Endothelial cell of hepatic sinusoid (primary cell): ENCODE measurements around the gene FKBP11.

Experiments
- in situ Hi-C: cut with HindIII; loops from 2 replicates; pipeline ENCODE4 v1.10.0; 2017; ENCODE audit warnings: low sequenced_read_pairs

FKBP11 gene

DNA sequence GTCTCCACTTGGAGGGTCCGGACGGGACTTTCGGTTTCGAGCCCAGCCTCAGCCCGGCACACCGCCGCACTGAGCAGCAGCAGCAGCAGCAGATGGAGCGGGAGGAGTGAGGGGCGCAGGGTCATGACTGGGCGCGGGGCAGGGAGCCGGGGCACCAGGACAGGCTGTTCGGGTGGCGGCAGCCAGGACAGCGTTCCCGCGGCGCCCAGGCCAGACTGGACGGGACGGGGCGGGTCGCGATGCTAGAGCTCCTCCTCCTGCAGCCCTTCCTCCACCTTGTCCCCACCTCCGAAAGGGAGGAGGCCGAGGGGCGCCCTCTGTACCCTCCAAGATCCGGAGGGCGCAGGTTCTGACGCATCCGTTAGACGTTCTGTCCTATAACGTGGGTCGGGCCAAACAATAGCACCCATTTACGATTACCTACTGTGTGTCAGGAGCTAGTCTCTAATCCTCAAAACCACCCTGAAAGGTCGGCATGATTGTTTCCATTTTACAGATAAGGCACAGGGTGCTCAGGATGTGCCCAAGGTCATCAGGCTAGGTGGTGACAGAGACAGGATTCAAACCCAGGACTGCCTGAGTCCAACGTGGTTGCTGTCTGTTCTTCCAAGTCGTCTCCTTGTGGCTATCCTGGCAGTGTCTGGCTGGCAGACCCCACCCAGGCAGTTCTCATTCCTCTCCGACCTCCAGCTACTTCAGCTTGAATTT is at the start of gene FKBP11:
TSS of gene FKBP11 (minus strand) at position 189 of the 708 bp plus-strand sequence. CDS start at position 125, 64 bp downstream.
- in situ Hi-C loops = no loop called here

DNA sequence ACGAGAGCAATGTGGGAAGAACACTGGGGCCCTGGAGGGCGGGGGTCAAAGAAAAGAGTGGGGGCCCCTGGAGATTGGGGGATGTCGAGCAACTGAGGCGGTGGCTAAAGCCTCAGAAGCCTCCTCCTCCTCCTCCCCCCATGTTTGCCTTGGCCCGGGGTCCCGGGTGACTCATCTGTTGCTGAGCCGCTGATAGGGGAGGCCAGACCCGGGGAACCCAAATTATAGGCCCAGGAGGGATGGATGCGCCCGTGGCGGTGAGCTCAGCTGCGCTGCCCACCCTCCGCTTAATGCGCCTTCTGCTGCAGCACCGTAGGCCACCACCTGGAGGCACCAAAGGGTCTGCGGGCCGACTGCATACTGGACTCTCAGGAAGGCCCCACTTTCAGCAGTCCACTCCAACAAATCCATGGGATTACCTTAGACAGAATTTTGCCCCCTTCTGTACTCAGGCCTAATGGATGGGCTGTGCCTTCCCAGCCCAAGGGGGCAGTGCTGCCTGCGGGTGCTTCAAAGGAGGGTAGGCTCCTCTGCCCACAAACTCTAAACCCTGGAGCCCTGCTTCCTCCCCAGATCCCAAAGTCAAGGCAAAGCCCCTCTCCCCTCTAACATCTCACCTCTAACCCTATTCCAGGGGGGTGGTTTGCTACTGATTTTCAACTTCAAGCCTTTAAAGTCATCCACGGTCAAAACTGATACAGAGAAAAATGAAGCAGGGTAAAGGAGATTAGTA is 48.8 kb upstream of the FKBP11 start:
- in situ Hi-C loops = no loop called here

DNA sequence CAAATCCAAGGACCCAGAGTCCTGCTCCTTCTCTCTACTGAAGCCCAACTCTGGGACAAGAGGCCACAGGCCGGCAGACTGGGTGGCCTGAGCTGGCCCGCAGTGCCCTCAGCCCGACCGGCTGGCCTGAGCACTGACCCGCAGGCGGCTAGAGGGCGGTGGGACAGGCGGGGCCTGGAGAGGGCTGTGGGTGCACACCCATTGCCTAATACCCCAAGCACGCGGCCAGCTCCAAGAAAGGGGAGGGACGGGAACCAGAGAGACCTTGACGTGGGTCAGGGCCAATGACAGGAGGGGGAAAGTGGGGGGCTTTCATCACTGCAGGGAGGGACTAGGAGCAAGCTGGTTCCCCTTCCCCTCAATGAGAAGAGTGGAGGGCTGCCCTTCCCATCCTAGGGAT is 48.2 kb upstream of the FKBP11 start:
- in situ Hi-C loops = no loop called here

GRCh38 chr12:48972952-48973483 is 47.7 kb upstream of the FKBP11 start:
- in situ Hi-C loops = no loop called here

DNA sequence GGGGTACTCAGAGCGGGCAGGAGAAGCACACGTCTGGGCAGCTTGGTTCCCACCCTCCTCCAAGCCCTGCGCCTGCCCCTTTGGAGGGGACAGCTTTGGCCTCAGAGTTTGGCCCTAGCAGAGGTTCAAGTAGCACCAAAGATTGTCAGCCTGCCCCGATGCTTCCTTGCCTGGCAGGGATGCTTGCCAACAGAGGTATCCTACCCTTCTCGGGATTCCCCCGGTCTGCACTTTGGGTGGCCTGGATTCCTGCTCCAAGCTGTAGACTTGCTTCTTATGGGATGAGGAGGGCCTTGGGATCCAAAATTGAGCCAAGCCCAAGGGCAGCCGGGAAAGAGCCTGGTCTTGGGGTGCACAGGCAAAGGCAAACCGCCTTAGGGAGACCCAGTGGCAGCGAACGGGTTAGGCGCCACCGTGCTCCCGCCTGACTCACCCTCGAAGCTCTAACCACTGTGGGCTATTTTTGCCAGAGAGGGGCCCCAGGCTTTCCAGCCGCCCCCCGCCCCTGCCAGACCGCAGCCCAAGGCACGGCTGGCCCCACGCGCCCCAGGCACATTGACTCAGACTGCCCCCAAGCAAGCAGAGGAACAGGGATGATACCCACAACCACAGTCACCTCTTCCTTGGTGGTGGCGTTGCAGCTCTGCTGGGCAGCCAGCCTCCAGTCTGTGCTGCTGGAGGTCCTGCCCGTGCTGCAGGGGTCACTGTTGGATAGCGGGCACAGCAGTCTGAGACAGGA is 47.1 kb upstream of the FKBP11 start:
- in situ Hi-C loops = no loop called here

- in situ Hi-C loops = no loop called here
These were observed 45.5 kb upstream of the FKBP11 start for GRCh38 chr12:48970702-48971334.

GRCh38 chr12:48969833-48970701 is 44.8 kb upstream of the FKBP11 start:
- in situ Hi-C loops = loop anchor here (5.0 kb wide), 1 partner anchor 32 kb away; no protein-coding TSS in a partner anchor

DNA sequence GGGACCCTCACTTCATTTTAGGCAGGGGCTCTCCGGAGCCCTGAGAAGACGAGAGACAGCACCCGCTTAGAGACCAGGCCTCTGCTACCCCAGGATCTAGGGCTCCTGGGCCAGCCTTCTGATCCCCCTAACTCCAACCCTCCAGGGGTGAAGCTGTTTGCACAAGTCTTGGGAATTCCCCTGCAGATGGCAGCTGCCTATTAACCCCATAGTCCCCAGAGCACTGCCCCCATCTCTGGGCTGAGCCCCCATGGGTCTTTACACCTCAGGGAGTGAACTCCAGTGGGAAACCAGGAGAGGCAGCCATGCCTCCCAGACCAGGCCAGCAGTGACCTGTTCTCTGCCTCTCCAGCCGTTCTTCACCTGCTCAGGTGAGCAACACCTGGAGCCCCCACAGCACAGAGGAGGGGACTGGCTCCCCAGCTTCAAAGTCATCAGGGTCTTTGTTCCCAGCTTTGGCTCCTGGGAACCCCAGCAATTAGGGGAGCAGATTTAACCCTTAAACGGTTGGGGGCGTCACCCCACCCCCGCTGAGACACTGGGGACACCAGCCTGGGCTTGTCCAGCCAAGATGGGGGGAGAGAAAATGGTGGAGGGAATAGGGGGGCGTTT is 44.0 kb upstream of the FKBP11 start:
- in situ Hi-C loops = loop anchor here (5.0 kb wide), 1 partner anchor 33 kb away; no protein-coding TSS in a partner anchor

- in situ Hi-C loops = loop anchor here (5.0 kb wide), 1 partner anchor 34 kb away; no protein-coding TSS in a partner anchor
These were observed 43.2 kb upstream of the FKBP11 start for GRCh38 chr12:48968467-48968866.

GRCh38 chr12:48967991-48968390 is 42.7 kb upstream of the FKBP11 start:
- in situ Hi-C loops = loop anchor here (5.0 kb wide), 1 partner anchor 34 kb away; no protein-coding TSS in a partner anchor

GRCh38 chr12:48966177-48966895 is 41.0 kb upstream of the FKBP11 start:
- in situ Hi-C loops = loop anchor here (5.0 kb wide), 1 partner anchor 36 kb away; no protein-coding TSS in a partner anchor

DNA sequence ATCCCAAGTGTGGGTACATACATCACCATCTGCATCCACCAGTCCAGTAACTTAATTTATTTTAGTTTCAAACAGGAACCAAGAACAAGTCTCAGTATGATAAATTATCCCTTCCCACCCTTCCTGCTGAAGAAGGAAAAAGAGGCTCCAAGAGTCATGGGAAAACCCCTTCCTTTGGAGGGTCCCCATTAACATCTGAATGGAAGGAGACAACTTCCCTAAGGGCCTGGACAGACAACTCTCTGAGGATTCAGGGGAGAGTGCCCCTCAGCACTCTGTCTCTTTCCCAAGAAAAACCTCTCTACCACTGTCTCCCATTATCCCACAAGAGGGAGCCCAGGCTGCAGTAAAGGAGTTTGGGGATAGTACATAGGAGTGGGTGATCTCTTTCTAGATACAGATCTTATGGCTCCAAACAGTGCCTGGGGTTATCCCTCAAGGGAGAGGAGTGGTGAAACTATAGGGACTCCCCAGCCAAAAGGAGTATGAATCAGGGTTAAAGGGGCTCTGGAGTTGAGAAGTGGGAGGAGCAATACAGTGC is 40.1 kb upstream of the FKBP11 start:
- in situ Hi-C loops = loop anchor here (5.0 kb wide), 1 partner anchor 37 kb away; no protein-coding TSS in a partner anchor

DNA sequence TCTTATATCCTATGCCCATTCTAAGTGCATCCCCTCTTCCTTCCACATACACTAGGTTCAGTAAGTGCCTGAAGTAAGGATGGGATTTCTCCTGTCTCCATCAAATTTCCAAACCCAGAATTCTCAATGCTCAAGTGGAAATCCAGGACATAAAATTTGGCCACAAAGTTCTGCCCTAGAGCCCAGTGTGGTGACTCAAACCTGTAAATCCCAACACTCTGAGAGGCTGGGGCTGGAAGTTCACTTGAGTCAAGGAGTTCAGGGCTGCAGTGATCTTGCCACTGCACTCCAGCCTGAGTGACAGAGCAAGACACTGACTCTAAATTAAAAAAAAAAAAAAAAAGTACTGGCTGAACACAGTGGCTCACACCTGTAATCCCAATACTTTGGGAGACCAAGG is 36.5 kb upstream of the FKBP11 start:
- in situ Hi-C loops = no loop called here

- in situ Hi-C loops = no loop called here
These were observed 36.0 kb upstream of the FKBP11 start for GRCh38 chr12:48961331-48961730.

GRCh38 chr12:48960834-48961233 is 35.5 kb upstream of the FKBP11 start:
- in situ Hi-C loops = no loop called here

DNA sequence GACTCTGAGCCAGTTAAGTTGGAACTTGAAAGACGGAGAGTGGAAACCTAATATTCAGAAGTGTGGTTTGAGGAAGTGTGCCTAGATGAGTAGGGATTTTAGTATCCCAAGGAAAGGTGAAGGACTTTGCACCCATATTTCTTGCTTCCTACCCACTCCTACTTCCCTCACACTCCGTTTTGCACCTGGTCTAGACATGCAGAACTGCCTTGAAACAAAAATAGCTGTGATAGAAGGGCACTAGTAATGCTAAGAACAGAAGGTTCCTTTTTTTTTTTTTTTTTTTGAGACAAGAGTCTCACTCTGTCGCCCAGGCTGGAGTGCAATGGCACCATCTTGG is 32.7 kb upstream of the FKBP11 start:
- in situ Hi-C loops = no loop called here

- in situ Hi-C loops = no loop called here
These were observed 32.1 kb upstream of the FKBP11 start, which contains the start of gene ARF3 for GRCh38 chr12:48957141-48958048. Gene ARF3 (minus strand): TSS chr12:48957487. CDS start chr12:48941095, 16,392 bp downstream.
